PC-9 (cell line): ENCODE data around the gene TPRN. TPM values are rescaled to one million over a fixed set of nuclear protein-coding genes. Genes with fewer than 3 reads are reported as not detected.

Experiments
- BruUV-seq: library from RNA; stranded (reverse); fragments of 400-500 nt; replicated peaks from 2 replicates; lab custom pipeline; 2021; lab: Mats Ljungman, UMichigan
- CTCF ChIA-PET: fragments of 300-600 bp; sonication (Branson Sonifier 250); formaldehyde crosslinking; loops from one replicate; lab custom pipeline; 2022; ENCODE audit warnings: antibody characterized with exemption; lab: Charles Lee
- POLR2A ChIA-PET: fragments of 300-600 bp; sonication (Branson Sonifier 250); formaldehyde crosslinking; loops from one replicate; lab custom pipeline; 2022; ENCODE audit warnings: antibody characterized with exemption; ENCODE audit not compliant: unreplicated experiment; lab: Charles Lee
- DNase-seq, 2 experiments: peaks; one replicate each; pipeline versions ENCODE4 v3.0.0 to v3.0.0-alpha.2; 2015 to 2022; ENCODE audit warnings: mixed read lengths in 1 of 2
- H2AFZ ChIP-seq: fragments of 200-600 bp; sonication (generic); 2 replicates; pipeline ENCODE4 v1.8.1; 2017; ENCODE audit warnings: antibody characterized with exemption
- H3F3A ChIP-seq: fragments of 200-600 bp; sonication (generic); 2 replicates; pipeline ENCODE4 v1.8.1; 2017; ENCODE audit warnings: antibody characterized with exemption, mild to moderate bottlenecking, low read depth; ENCODE audit not compliant: insufficient read depth
- H3K27ac ChIP-seq: fragments of 200-600 bp; sonication (generic); 2 replicates; pipeline ENCODE4 v1.6.1; 2016; ENCODE audit warnings: mixed run types
- H3K27me3 ChIP-seq: fragments of 200-600 bp; sonication (generic); 2 replicates; pipeline ENCODE4 v1.6.1; 2016; ENCODE audit warnings: low read depth, mixed run types; ENCODE audit not compliant: insufficient read depth
- H3K36me3 ChIP-seq: fragments of 200-600 bp; sonication (generic); 2 replicates; pipeline ENCODE4 v1.6.1; 2016; ENCODE audit warnings: low read depth, mixed run types
- H3K4me1 ChIP-seq: fragments of 200-600 bp; sonication (generic); replicated peaks from 2 replicates; pipeline ENCODE4 v1.6.1; 2016; ENCODE audit warnings: mixed run types; ENCODE audit not compliant: insufficient read depth
- H3K4me2 ChIP-seq: fragments of 200-600 bp; sonication (generic); 2 replicates; pipeline ENCODE4 v1.6.1; 2017; ENCODE audit warnings: mixed run types
- H3K4me3 ChIP-seq: fragments of 200-600 bp; sonication (generic); 2 replicates; pipeline ENCODE4 v1.6.1; 2016; ENCODE audit warnings: mixed run types
- H3K79me2 ChIP-seq: fragments of 200-600 bp; sonication (generic); 2 replicates; pipeline ENCODE4 v1.6.1; 2017; ENCODE audit warnings: low read depth, mixed run types
- H3K9me2 ChIP-seq: fragments of 200-600 bp; sonication (generic); 2 replicates; pipeline ENCODE4 v1.8.1; 2017; ENCODE audit warnings: mild to moderate bottlenecking; ENCODE audit not compliant: insufficient read depth
- H3K9me3 ChIP-seq: fragments of 200-600 bp; sonication (generic); 2 replicates; pipeline ENCODE4 v1.8.1; 2016; ENCODE audit warnings: low read depth; ENCODE audit not compliant: insufficient read depth
- H4K20me1 ChIP-seq: fragments of 200-600 bp; sonication (generic); 2 replicates; pipeline ENCODE4 v1.8.1; 2017; ENCODE audit not compliant: insufficient read depth
- EZH2 ChIP-seq: fragments of 200-600 bp; sonication (generic); IDR thresholded peaks from 2 replicates; pipeline ENCODE4 v1.8.0; 2017; ENCODE audit warnings: antibody characterized with exemption, low read depth
- intact Hi-C: fragments of 100-400 bp; cut with micrococcal nuclease; formaldehyde crosslinking; loops from one replicate; pipeline ENCODE4 v1.10.0; 2022; ENCODE audit not compliant: unreplicated experiment
- total RNA-seq: library from RNA; stranded (reverse); gene quantifications from 2 replicates; pipeline ENCODE4 v1.2.3, GENCODE V29; 2021
- TF ChIP-seq, protein P1 (sequence below): fragments of 200-600 bp; sonication (generic); conservative IDR thresholded peaks from 2 replicates; pipeline ENCODE4 v1.6.1; 2017; ENCODE audit warnings: mixed run types, antibody characterized with exemption, mild to moderate bottlenecking, moderate library complexity

The TPRN gene
- total RNA-seq, 1 experiment from 2014 or later, result 61.8 TPM

DNA sequence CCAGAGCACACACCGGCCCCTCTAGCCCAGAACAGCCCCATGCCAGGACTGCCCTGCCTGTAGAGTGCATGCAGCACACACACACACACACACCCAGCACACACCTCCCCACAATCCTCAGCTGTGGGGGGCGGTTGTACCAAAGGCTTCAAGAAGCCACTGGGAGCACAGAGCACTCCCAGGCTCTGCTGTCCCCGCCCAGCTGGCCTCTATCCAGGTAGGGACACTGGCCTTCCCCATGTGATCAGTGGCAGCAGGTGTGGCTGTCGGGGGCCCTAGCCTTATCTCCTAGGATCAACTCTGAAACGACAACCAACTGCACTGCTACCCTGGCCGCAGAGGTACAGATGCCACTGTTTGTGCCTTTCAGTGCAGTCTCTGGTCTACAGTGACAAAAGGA, 14.2 kb downstream of the TPRN start:
- POLR2A ChIA-PET, result no interaction called here
- H3K79me2 ChIP-seq, result peaks cover 30% of the 10 kb centered on the region

DNA sequence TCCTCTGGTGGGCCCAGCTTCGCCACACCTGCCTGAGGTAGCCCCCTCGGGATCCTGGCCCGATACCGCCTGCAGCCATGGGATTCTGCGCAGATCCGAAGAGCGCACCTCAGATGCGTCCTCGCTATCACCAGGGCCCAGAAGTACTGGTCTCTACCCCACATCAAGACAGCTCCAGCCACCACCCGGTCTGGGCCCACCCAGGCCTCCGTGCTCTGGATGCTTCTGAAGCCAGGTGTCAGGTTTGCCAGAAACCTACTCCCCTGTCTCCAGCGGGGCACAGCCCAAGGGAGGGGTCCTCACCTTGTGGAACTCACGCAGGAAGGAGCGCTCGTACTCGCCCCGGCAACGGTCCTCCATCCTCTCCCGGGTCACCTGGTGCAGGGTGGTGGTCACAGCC, 14.6 kb downstream of the TPRN start:
- POLR2A ChIA-PET, result no interaction called here
- no TSS peak for BruUV-seq
- no peak for TF ChIP-seq EZH2
- TF ChIP-seq, protein P1, sequence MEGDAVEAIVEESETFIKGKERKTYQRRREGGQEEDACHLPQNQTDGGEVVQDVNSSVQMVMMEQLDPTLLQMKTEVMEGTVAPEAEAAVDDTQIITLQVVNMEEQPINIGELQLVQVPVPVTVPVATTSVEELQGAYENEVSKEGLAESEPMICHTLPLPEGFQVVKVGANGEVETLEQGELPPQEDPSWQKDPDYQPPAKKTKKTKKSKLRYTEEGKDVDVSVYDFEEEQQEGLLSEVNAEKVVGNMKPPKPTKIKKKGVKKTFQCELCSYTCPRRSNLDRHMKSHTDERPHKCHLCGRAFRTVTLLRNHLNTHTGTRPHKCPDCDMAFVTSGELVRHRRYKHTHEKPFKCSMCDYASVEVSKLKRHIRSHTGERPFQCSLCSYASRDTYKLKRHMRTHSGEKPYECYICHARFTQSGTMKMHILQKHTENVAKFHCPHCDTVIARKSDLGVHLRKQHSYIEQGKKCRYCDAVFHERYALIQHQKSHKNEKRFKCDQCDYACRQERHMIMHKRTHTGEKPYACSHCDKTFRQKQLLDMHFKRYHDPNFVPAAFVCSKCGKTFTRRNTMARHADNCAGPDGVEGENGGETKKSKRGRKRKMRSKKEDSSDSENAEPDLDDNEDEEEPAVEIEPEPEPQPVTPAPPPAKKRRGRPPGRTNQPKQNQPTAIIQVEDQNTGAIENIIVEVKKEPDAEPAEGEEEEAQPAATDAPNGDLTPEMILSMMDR, result no peak
- H3K79me2 ChIP-seq, result peaks cover 30% of the 10 kb centered on the region
- H2AFZ ChIP-seq, result no peak overlapping the region
- no peaks in the 10 kb centered on the region for H3K9me2 ChIP-seq
- H4K20me1 ChIP-seq, result peaks cover 11% of the 10 kb centered on the region
- no peaks in the 10 kb centered on the region for H3K27me3 ChIP-seq
- H3K27ac ChIP-seq, result no peak overlapping the region
- no peaks in the 10 kb centered on the region for H3K9me3 ChIP-seq
- no peak for DNase-seq
- no peak overlapping the region for H3K4me2 ChIP-seq
- peaks cover 18% of the 10 kb centered on the region for H3F3A ChIP-seq
- CTCF ChIA-PET, result no interaction called here
- peaks cover 32% of the 10 kb centered on the region for H3K4me1 ChIP-seq
- intact Hi-C loops, result no loop called here
- H3K36me3 ChIP-seq, result no peaks in the 10 kb centered on the region
- H3K4me3 ChIP-seq, result no peak overlapping the region

More for the DNA sequence above, 14.2 kb downstream of the TPRN start:
- intact Hi-C loops, result no loop called here
- Histone ChIP-seq H3K9me3 (no peaks in the 10 kb centered on the region), H3K27me3 (no peaks in the 10 kb centered on the region), H4K20me1 (peaks cover 11% of the 10 kb centered on the region), H3K4me3 (no peak overlapping the region), H3K36me3 (no peaks in the 10 kb centered on the region), H2AFZ (no peak overlapping the region), H3K4me1 (peaks cover 33% of the 10 kb centered on the region), H3K4me2 (peak overlapping the region; percentile 92; the same call in 1 of the 2 replicates), H3F3A (peaks cover 18% of the 10 kb centered on the region), H3K9me2 (no peaks in the 10 kb centered on the region), H3K27ac (no peak overlapping the region)
- BruUV-seq, result no TSS peak
- no peak for DNase-seq
- CTCF ChIA-PET, result no interaction called here
- no peak for TF ChIP-seq EZH2
- TF ChIP-seq, protein P1, result no peak

- ChIA-PET POLR2A (no interaction called here), CTCF (no interaction called here)
- Histone ChIP-seq H3F3A (peaks cover 16% of the 10 kb centered on the region), H3K79me2 (peaks cover 28% of the 10 kb centered on the region), H3K9me3 (no peaks in the 10 kb centered on the region), H3K27me3 (no peaks in the 10 kb centered on the region), H2AFZ (no peak overlapping the region), H3K4me3 (no peak overlapping the region), H3K36me3 (no peaks in the 10 kb centered on the region), H4K20me1 (peaks cover 8% of the 10 kb centered on the region), H3K4me2 (no peak overlapping the region), H3K4me1 (peaks cover 23% of the 10 kb centered on the region), H3K27ac (no peak overlapping the region), H3K9me2 (no peaks in the 10 kb centered on the region)
- BruUV-seq, result no TSS peak
- no peak for DNase-seq
- intact Hi-C loops, result no loop called here
- no peak for TF ChIP-seq EZH2
- TF ChIP-seq, protein P1, result no peak
Measured at GRCh38 chr9:137184881-137185660, 15.5 kb downstream of the TPRN start.
